GM12865 (cell line): Measurements from ENCODE around the gene JMJD1C.

Experiments used
- DNase-seq: peaks from one replicate; pipeline ENCODE4 v3.0.0; 2010; ENCODE audit warnings: low read depth
- H3K4me3 ChIP-seq: 2 replicates; pipeline ENCODE4 v1.5.1; 2011; ENCODE audit warnings: mild to moderate bottlenecking, low read depth, low read length, control low read depth
- TF ChIP-seq, protein P1 (sequence below): IDR thresholded peaks from 2 replicates; pipeline ENCODE4 v1.5.1; 2011; ENCODE audit warnings: low read length, control low read depth, low read depth, inconsistent platforms; ENCODE audit not compliant: insufficient read depth; ENCODE audit errors: missing control alignments

JMJD1C gene

GRCh38 chr10:63480237-63480636 is 14.5 kb upstream of the JMJD1C start:
- DNase-seq, result no peak
- H3K4me3 ChIP-seq, result no peak overlapping the region
- TF ChIP-seq, protein P1, sequence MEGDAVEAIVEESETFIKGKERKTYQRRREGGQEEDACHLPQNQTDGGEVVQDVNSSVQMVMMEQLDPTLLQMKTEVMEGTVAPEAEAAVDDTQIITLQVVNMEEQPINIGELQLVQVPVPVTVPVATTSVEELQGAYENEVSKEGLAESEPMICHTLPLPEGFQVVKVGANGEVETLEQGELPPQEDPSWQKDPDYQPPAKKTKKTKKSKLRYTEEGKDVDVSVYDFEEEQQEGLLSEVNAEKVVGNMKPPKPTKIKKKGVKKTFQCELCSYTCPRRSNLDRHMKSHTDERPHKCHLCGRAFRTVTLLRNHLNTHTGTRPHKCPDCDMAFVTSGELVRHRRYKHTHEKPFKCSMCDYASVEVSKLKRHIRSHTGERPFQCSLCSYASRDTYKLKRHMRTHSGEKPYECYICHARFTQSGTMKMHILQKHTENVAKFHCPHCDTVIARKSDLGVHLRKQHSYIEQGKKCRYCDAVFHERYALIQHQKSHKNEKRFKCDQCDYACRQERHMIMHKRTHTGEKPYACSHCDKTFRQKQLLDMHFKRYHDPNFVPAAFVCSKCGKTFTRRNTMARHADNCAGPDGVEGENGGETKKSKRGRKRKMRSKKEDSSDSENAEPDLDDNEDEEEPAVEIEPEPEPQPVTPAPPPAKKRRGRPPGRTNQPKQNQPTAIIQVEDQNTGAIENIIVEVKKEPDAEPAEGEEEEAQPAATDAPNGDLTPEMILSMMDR, result no peak

- TF ChIP-seq, protein P1, result no peak
- H3K4me3 ChIP-seq, result no peak overlapping the region
- no peak for DNase-seq
Observed at GRCh38 chr10:63478564-63478963, 12.8 kb upstream of the JMJD1C start.

GRCh38 chr10:63477927-63478326 is 12.2 kb upstream of the JMJD1C start:
- H3K4me3 ChIP-seq, result no peak overlapping the region
- DNase-seq, result no peak
- TF ChIP-seq, protein P1, result no peak

- H3K4me3 ChIP-seq, result no peak overlapping the region
- TF ChIP-seq, protein P1, result no peak
Observed at GRCh38 chr10:63474488-63474887, 8.7 kb upstream of the JMJD1C start.

GRCh38 chr10:63470928-63471327 is 5.2 kb upstream of the JMJD1C start:
- TF ChIP-seq, protein P1, result no peak
- DNase-seq, result no peak
- no peak overlapping the region for H3K4me3 ChIP-seq

More at GRCh38 chr10:63474488-63474887, 8.7 kb upstream of the JMJD1C start:
- no peak for DNase-seq

DNA sequence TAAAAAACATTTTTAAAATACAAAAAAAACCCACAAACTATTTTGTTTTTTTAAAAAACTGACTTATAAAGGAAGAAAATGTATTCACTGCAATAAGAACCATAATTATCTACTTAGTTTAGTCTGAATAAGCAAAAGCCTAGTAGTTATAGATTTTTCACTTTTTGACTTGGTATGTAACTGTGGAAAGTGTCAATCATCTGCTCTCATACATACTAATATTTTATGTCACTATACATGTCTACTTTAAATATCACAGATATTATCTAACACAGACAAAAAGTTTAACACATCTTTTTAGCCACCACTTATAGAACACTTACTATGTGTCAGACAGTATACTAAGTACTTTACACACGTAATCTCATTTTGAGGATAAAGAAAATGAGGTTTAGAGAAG is 3.2 kb upstream of the JMJD1C start:
- no peak for DNase-seq
- TF ChIP-seq, protein P1, result no peak
- no peak overlapping the region for H3K4me3 ChIP-seq

- no peak overlapping the region for H3K4me3 ChIP-seq
- no peak for DNase-seq
- TF ChIP-seq, protein P1, result no peak
Observed at GRCh38 chr10:63467841-63468240, 2.1 kb upstream of the JMJD1C start.
